ENCODE measurements around the gene CDC42EP3. TPM values are rescaled to one million over a fixed set of nuclear protein-coding genes. Genes with fewer than 3 reads are reported as not detected.

Gene CDC42EP3
- total and polyA plus RNA-seq, 4 experiments from 2014 or later: 56.1 to 107 (median 60.1) TPM

DNA sequence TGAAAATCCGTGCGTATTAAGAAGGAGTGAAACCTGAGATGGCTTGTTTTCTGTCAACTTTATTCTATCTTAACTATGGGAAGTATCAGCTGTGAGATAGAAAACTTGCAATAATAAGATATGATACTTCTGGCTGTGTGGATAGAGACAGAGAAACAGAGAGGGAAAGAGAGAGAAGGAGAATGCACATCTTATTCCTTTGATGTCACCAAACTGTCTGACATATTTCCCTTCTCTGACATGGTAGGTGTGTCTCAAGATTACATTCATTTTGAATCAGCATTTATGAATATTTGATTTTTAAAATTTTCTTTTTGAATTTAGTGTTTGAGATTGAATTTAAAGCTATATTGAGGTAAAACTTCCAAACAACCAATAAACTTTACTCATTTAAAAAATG lies 69.4 kb downstream of the CDC42EP3 start:
- Histone ChIP-seq H3K27me3 (ENCODE audit: insufficient read depth, low read length) (no peaks in the 10 kb centered on the region), H3K9me3 (ENCODE audit: control insufficient read depth in 1 of 2, low read length in 2 of 2) (no peaks in the 10 kb centered on the region), H3K4me3 (ENCODE audit: low read length in 2 of 2) (peak overlapping the region in 1 of 2 donors; percentile 54), H3K36me3 (ENCODE audit: insufficient read depth, low read length) (peaks cover 11% of the 10 kb centered on the region), H3K27ac (ENCODE audit: low read depth, low read length) (peak overlapping the region; percentile 79), H3K4me1 (ENCODE audit: insufficient read depth, low read length) (peaks cover 53% of the 10 kb centered on the region)
- Mint-ChIP-seq H3K27me3 (no peaks in the 10 kb centered on the region), H3K27ac (peak overlapping the region; percentile 84 to 99 (median 98)), H3K36me3 (peaks cover 59 to 72% of the 10 kb centered on the region in 2 donors), H3K9me3 (peaks cover 0 to 62% (median 45%) of the 10 kb centered on the region in 8 donors), H3K4me3 (peak overlapping the region; percentile 91 to 99 (median 96)), H3K4me1 (peaks cover 37 to 61% (median 44%) of the 10 kb centered on the region in 4 donors)
- intact Hi-C loops (cut with micrococcal nuclease): loop anchor here (5.0 kb wide), 1 partner anchor 35 kb away; no protein-coding TSS in a partner anchor
- ChIA-PET CTCF (ENCODE audit: partially characterized antibody) (interaction anchor here (1.1 to 5.6 kb wide), 6 partner anchors 13 to 230 kb away, joined by 4 to 44 read pairs (median 11); no protein-coding TSS in a partner anchor), POLR2A (ENCODE audit: partially characterized antibody) (interaction anchor here (0.9 to 9.7 kb wide), 7 partner anchors 11 to 69 kb away, joined by 3 to 322 read pairs (median 129); partner anchors contain the start of gene CDC42EP3)
- DNase-seq: peak in 1 of 5 donors; percentile 32

DNA sequence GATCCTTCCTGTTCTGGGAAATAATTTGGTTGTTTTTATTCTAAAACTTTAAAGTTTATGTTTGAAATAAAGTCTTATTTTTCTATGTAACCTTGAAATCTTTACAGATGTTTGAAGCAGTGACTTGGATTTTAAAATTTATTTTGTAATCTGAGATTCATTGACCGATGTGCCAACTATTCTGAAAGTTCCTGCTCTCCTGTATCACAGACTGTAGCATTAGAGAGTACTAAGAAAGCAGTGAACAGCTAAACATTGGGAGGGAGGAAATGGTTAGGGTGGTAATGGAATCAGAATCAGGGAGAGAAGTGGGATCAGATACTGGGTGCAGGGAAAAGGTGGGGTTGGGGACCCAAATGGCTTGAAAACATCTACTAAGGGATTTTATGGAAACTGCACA lies 69.9 kb downstream of the CDC42EP3 start:
- H3K27me3 Mint-ChIP-seq: no peaks in the 10 kb centered on the region

DNA sequence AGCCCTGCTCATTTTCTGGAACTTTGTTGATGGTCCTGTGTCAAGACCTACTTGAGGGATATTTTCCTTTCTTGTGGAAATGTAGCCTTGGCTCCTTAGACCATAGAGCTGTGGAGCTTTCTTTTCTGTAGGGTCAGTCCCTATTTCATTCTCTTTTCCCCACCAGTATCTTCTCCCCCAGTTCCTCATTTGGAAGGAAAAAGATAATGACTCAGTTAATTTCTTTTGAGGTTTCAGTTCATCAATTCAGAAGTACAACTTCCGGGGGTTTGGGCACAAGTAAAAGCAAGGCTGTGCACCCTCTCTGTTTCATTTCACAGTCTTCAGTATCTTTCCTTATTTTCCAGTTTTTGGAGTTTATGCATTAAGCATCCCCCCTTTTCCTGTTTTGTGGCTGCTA lies 70.7 kb downstream of the CDC42EP3 start:
- Mint-ChIP-seq H3K27ac (peak overlapping the region; percentile 94 to 99 (median 99)), H3K4me1 (peaks cover 37 to 61% (median 45%) of the 10 kb centered on the region in 4 donors), H3K9me3 (peaks cover 0 to 63% (median 49%) of the 10 kb centered on the region in 8 donors), H3K4me3 (peak overlapping the region; percentile 91 to 99 (median 96)), H3K36me3 (peaks cover 64 to 69% of the 10 kb centered on the region in 2 donors), H3K27me3 (no peaks in the 10 kb centered on the region)
- H3K4me3 ChIP-seq (ENCODE audit: low read length in 2 of 2): peak overlapping the region; percentile 54 to 80
- peaks cover 53% of the 10 kb centered on the region for H3K4me1 ChIP-seq (ENCODE audit: insufficient read depth, low read length)
- intact Hi-C loops (cut with micrococcal nuclease): loop anchor here (2.0 to 5.0 kb wide), 3 partner anchors 33 to 70 kb away; partner anchors contain the start of gene CDC42EP3
- no peaks in the 10 kb centered on the region for H3K27me3 ChIP-seq (ENCODE audit: insufficient read depth, low read length)
- no peaks in the 10 kb centered on the region for H3K9me3 ChIP-seq (ENCODE audit: control insufficient read depth in 1 of 2, low read length in 2 of 2)
- ChIA-PET POLR2A (ENCODE audit: partially characterized antibody) (interaction anchor here (1.0 to 9.7 kb wide), 28 partner anchors 12 to 1151 kb away, joined by 3 to 322 read pairs (median 12); partner anchors contain the start of genes CDC42EP3 and SRSF7), CTCF (ENCODE audit: partially characterized antibody) (interaction anchor here (0.8 to 5.6 kb wide), 15 partner anchors 9 to 232 kb away, joined by 3 to 45 read pairs (median 11); no protein-coding TSS in a partner anchor)
- peaks cover 11% of the 10 kb centered on the region for H3K36me3 ChIP-seq (ENCODE audit: insufficient read depth, low read length)
- peak in 1 of 5 donors; percentile 19 for DNase-seq
- peak overlapping the region; percentile 79 for H3K27ac ChIP-seq (ENCODE audit: low read depth, low read length)

More for the DNA sequence above, 69.9 kb downstream of the CDC42EP3 start:
- intact Hi-C loops (cut with micrococcal nuclease): loop anchor here (2.0 to 5.0 kb wide), 3 partner anchors 33 to 69 kb away; partner anchors contain the start of gene CDC42EP3
- Histone ChIP-seq H3K36me3 (ENCODE audit: insufficient read depth, low read length) (peaks cover 11% of the 10 kb centered on the region), H3K4me3 (ENCODE audit: low read length in 2 of 2) (peak overlapping the region in 1 of 2 donors; percentile 54), H3K4me1 (ENCODE audit: insufficient read depth, low read length) (peaks cover 53% of the 10 kb centered on the region), H3K9me3 (ENCODE audit: control insufficient read depth in 1 of 2, low read length in 2 of 2) (no peaks in the 10 kb centered on the region), H3K27me3 (ENCODE audit: insufficient read depth, low read length) (no peaks in the 10 kb centered on the region), H3K27ac (ENCODE audit: low read depth, low read length) (peak overlapping the region; percentile 79)
- Mint-ChIP-seq H3K36me3 (peaks cover 60 to 70% of the 10 kb centered on the region in 2 donors), H3K9me3 (peaks cover 0 to 63% (median 47%) of the 10 kb centered on the region in 8 donors), H3K27ac (peak overlapping the region; percentile 84 to 99 (median 98)), H3K4me3 (peak overlapping the region; percentile 91 to 99 (median 96)), H3K4me1 (peaks cover 37 to 61% (median 44%) of the 10 kb centered on the region in 4 donors)
- ChIA-PET CTCF (ENCODE audit: partially characterized antibody) (interaction anchor here (0.8 to 5.6 kb wide), 6 partner anchors 9 to 231 kb away, joined by 3 to 44 read pairs (median 16); no protein-coding TSS in a partner anchor), POLR2A (ENCODE audit: partially characterized antibody) (interaction anchor here (1.0 to 9.7 kb wide), 8 partner anchors 11 to 1150 kb away, joined by 3 to 322 read pairs (median 122); partner anchors contain the start of genes CDC42EP3 and SRSF7)
- DNase-seq: no peak

DNA sequence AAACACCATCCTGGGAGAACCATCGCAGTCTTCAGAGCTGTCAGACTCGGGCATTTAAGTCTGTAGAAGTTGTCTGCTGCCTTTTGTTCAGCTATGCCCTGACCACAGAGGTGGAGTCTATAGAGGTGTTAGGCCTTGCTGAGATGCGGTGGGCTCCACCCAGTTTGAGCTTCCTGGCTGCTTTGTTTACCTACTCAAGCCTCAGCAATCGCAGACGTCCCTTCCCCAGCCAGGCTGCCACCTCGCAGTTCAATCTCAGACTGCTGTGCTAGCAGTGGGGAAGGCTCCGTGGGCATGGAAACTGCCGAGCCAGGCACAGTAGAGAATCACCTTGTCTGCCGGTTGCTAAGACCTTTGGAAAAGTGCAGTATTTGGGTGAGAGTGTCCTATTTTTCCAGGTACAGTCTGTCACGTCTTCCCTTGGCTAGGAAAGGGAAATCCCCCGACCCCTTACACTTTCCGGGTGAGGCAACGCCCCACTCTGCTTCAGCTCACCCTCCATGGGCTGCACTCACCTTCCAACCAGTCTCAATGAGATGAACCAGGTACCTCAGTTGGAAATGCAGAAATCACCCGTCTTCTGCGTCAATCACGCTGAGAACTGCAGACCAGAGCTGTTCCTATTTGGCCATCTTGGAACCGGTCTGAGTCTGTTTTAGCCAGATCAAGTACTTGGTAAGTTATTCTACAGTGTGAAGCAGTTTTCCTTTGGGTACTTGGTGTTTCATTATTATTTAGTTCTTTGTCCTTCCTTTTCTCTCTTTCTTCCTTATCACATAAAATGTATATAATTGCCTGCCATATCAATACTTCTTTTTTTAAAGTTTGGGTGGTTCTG lies 71.5 kb downstream of the CDC42EP3 start:
- Mint-ChIP-seq H3K4me1 (peaks cover 37 to 61% (median 45%) of the 10 kb centered on the region in 4 donors), H3K27ac (peak overlapping the region; percentile 94 to 99 (median 99)), H3K27me3 (no peaks in the 10 kb centered on the region), H3K4me3 (peak overlapping the region; percentile 91 to 99 (median 96)), H3K9me3 (peaks cover 2 to 66% (median 50%) of the 10 kb centered on the region in 8 donors), H3K36me3 (peaks cover 59 to 66% of the 10 kb centered on the region in 2 donors)
- CTCF ChIA-PET (ENCODE audit: partially characterized antibody): interaction anchor here (1.0 to 5.6 kb wide), 20 partner anchors 12 to 233 kb away, joined by 3 to 45 read pairs (median 6); no protein-coding TSS in a partner anchor
- peak overlapping the region; percentile 79 for H3K27ac ChIP-seq (ENCODE audit: low read depth, low read length)
- no peaks in the 10 kb centered on the region for H3K27me3 ChIP-seq (ENCODE audit: insufficient read depth, low read length)
- H3K4me1 ChIP-seq (ENCODE audit: insufficient read depth, low read length): peaks cover 53% of the 10 kb centered on the region
- peak; percentile 85 to 91 (median 88) for DNase-seq
- no peaks in the 10 kb centered on the region for H3K9me3 ChIP-seq (ENCODE audit: control insufficient read depth in 1 of 2, low read length in 2 of 2)
- H3K4me3 ChIP-seq (ENCODE audit: low read length in 2 of 2): peak overlapping the region; percentile 54 to 80
- POLR2A ChIA-PET (ENCODE audit: partially characterized antibody): interaction anchor here (0.5 to 9.7 kb wide), 41 partner anchors 13 to 1563 kb away, joined by 3 to 322 read pairs (median 6); partner anchors contain the start of gene CDC42EP3
- intact Hi-C loops (cut with micrococcal nuclease): loop anchor here (1.0 to 5.0 kb wide), 5 partner anchors 14 to 71 kb away; partner anchors contain the start of gene CDC42EP3
- peaks cover 5% of the 10 kb centered on the region for H3K36me3 ChIP-seq (ENCODE audit: insufficient read depth, low read length)

DNA sequence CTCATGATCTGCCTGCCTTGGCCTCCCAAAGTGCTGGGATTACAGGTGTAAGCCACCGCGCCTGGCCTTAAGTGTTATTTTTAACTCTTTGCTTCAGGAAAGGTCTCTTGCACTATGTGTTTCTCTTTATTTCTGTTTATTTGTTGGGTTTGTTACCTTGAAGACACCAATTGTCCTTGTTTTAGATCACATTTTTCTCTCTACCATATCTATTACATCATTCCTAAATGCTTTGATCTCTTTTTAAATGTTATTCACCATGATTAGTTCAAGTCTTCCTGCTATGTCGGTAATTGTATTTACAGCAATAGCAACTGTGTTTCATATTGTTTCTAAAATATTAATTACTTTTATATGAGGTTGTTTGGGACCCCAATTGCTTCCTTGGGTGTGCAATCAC lies 77.7 kb downstream of the CDC42EP3 start:
- Histone ChIP-seq H3K27me3 (ENCODE audit: insufficient read depth, low read length) (no peaks in the 10 kb centered on the region), H3K4me3 (ENCODE audit: low read length in 2 of 2) (no peak overlapping the region), H3K36me3 (ENCODE audit: insufficient read depth, low read length) (no peaks in the 10 kb centered on the region), H3K27ac (ENCODE audit: low read depth, low read length) (no peak overlapping the region), H3K4me1 (ENCODE audit: insufficient read depth, low read length) (peaks cover 33% of the 10 kb centered on the region), H3K9me3 (ENCODE audit: control insufficient read depth in 1 of 2, low read length in 2 of 2) (no peaks in the 10 kb centered on the region)
- peak overlapping the region in 1 of 7 donors; percentile 80 for H3K27ac Mint-ChIP-seq
- no peak overlapping the region for H3K4me3 Mint-ChIP-seq
- ChIA-PET POLR2A (ENCODE audit: partially characterized antibody) (interaction anchor here (2.4 kb wide), 1 partner anchor 30 kb away, joined by 9 read pairs; no protein-coding TSS in a partner anchor), CTCF (ENCODE audit: partially characterized antibody) (interaction anchor here (1.4 kb wide), 1 partner anchor 77 kb away, joined by 3 read pairs; no protein-coding TSS in a partner anchor)
- peaks cover 30 to 44% (median 35%) of the 10 kb centered on the region in 4 donors for H3K4me1 Mint-ChIP-seq
- peaks cover 13 to 26% of the 10 kb centered on the region in 2 donors for H3K36me3 Mint-ChIP-seq
- H3K9me3 Mint-ChIP-seq: peaks cover 2 to 50% (median 38%) of the 10 kb centered on the region in 8 donors
- DNase-seq: no peak
- no peaks in the 10 kb centered on the region for H3K27me3 Mint-ChIP-seq
- intact Hi-C loops (cut with micrococcal nuclease): no loop called here

DNA sequence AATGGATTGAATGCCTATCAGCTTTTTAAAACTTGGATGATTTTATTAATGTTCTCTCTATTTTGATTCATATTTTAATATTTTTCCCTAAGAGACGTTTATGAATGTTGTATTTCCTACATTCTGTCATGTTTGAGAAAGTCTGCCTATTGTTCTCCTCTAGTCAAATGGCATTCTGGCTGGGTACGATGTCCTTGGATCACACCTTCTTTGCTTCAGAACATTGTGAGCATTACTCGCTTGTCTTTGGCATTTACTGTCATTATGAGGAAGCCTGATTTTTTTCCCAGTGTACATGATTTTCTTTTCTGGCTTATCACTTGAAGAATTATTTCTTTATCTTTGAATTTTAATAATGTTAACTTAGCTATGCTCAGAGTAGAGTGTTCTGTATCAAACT lies 78.4 kb downstream of the CDC42EP3 start:
- intact Hi-C loops (cut with micrococcal nuclease): no loop called here
- H3K27ac ChIP-seq (ENCODE audit: low read depth, low read length): no peak overlapping the region
- no peaks in the 10 kb centered on the region for H3K36me3 ChIP-seq (ENCODE audit: insufficient read depth, low read length)
- peaks cover 11 to 23% of the 10 kb centered on the region in 2 donors for H3K36me3 Mint-ChIP-seq
- H3K27me3 ChIP-seq (ENCODE audit: insufficient read depth, low read length): no peaks in the 10 kb centered on the region
- ChIA-PET CTCF (ENCODE audit: partially characterized antibody) (interaction anchor here (0.9 to 1.4 kb wide), 4 partner anchors 64 to 178 kb away, joined by 3 read pairs; no protein-coding TSS in a partner anchor), POLR2A (ENCODE audit: partially characterized antibody) (interaction anchor here (0.7 to 2.4 kb wide), 2 partner anchors 30 to 74 kb away, joined by 3 to 9 read pairs; no protein-coding TSS in a partner anchor)
- H3K9me3 ChIP-seq (ENCODE audit: control insufficient read depth in 1 of 2, low read length in 2 of 2): no peaks in the 10 kb centered on the region
- DNase-seq: no peak
- no peaks in the 10 kb centered on the region for H3K27me3 Mint-ChIP-seq
- no peak overlapping the region for H3K27ac Mint-ChIP-seq
- H3K9me3 Mint-ChIP-seq: peaks cover 2 to 44% (median 33%) of the 10 kb centered on the region in 8 donors
- H3K4me3 ChIP-seq (ENCODE audit: low read length in 2 of 2): no peak overlapping the region
- peaks cover 39% of the 10 kb centered on the region for H3K4me1 ChIP-seq (ENCODE audit: insufficient read depth, low read length)
- peaks cover 33 to 42% (median 39%) of the 10 kb centered on the region in 4 donors for H3K4me1 Mint-ChIP-seq
- no peak overlapping the region for H3K4me3 Mint-ChIP-seq

Data from CD4-positive, alpha-beta memory T cell (primary cell).